K562 (cell line): ENCODE results near the gene RPS6KA2. TPM values are rescaled to one million over a fixed set of nuclear protein-coding genes. Genes with fewer than 3 reads are reported as not detected.

Experiments
- ATF4 ChIP-seq: fragments of 450-650 bp; formaldehyde crosslinking; IDR thresholded peaks from 2 replicates; pipeline ENCODE4 v1.4.0; 2022; ENCODE audit warnings: mild to moderate bottlenecking, moderate library complexity
- C11orf30 ChIP-seq: fragments of 450-650 bp; IDR thresholded peaks from 2 replicates; pipeline ENCODE4 v1.6.1; 2016; ENCODE audit warnings: low read depth, mild to moderate bottlenecking
- E2F3 ChIP-seq: fragments of 250-450 bp; sonication (Bioruptor Pico); IDR thresholded peaks from 2 replicates; pipeline ENCODE4 v1.4.0; 2020; ENCODE audit warnings: mild to moderate bottlenecking
- KDM4B ChIP-seq, 2 experiments: fragments of 450-650 bp in 1 of 2; sonication (generic) in 1 of 2; IDR thresholded peaks; 2 replicates each; pipeline ENCODE4 v1.6.1; 2016 to 2017; ENCODE audit warnings: borderline replicate concordance in 2 of 2, antibody characterized with exemption in 1 of 2, low read depth in 1 of 2, mild to moderate bottlenecking in 1 of 2
- MAFF ChIP-seq: IDR thresholded peaks from 2 replicates; pipeline ENCODE4 v1.6.1; 2012; ENCODE audit warnings: low read length, improper control_type of control experiment
- STAG1 ChIP-seq: sonication (generic); formaldehyde crosslinking; IDR thresholded peaks from 2 replicates; pipeline ENCODE4 v1.5.0; 2020; ENCODE audit warnings: missing genetic modification reagents, borderline replicate concordance
- STAT5A ChIP-seq: IDR thresholded peaks from 2 replicates; pipeline ENCODE4 v1.6.1; 2012; ENCODE audit warnings: low read length, inconsistent platforms, borderline replicate concordance
- TRIM25 ChIP-seq: fragments of 450-650 bp; IDR thresholded peaks from 2 replicates; pipeline ENCODE4 v1.7.0; 2016; ENCODE audit warnings: borderline replicate concordance
- ZBTB40 ChIP-seq, 2 experiments: fragments of 450-650 bp in 1 of 2; sonication (generic) in 1 of 2; formaldehyde crosslinking in 1 of 2; IDR thresholded peaks; 2 replicates each; pipeline versions ENCODE4 v1.7.1 to v1.9.0; 2016 to 2022; ENCODE audit warnings: inconsistent platforms in 1 of 2, mild to moderate bottlenecking in 1 of 2, missing genetic modification reagents in 1 of 2
- ZMIZ1 ChIP-seq, 2 experiments: fragments of 150-350 bp in 1 of 2; IDR thresholded peaks; 2 replicates each; pipeline ENCODE4 v1.6.1; 2012 to 2016; ENCODE audit warnings: low read depth in 2 of 2, low read length in 2 of 2, mild to moderate bottlenecking in 1 of 2, moderate library complexity in 1 of 2
- polyA plus RNA-seq, 8 experiments: library from polyadenylated mRNA; depleted of rRNA in 4 of 8; stranded (reverse) in 5 of 8; unstranded in 3 of 8; fragments of >200 nt; fragmentation: Nextera tagmentation in 2 of 8; fragmentation: Illumina TruSeq in 1 of 8; extraction: Ambion mirVana in 2 of 8; extraction: Trizol in 1 of 8; gene quantifications; 2 replicates each; pipeline versions ENCODE4 v1.2.1 to v1.2.3, GENCODE V29; 2011 to 2014; ENCODE audit warnings: inconsistent platforms in 1 of 8, missing spikeins in 1 of 8
- total RNA-seq, 7 experiments: library from RNA; depleted of rRNA in 6 of 7; stranded (reverse); fragments of >200 nt in 6 of 7; fragmentation: Illumina TruSeq in 2 of 7; extraction: Trizol in 2 of 7; gene quantifications; 2 replicates each; pipeline versions ENCODE4 v1.2.1 to v1.2.3, GENCODE V29; 2011 to 2021; ENCODE audit warnings: low replicate concordance in 1 of 7

RPS6KA2 gene
- total and polyA plus RNA-seq, 9 of the 15 experiments (the other 6 are each of a cell fraction or from before 2014, with no cell fraction given), result 0.29 to 1.00 (median 0.53) TPM

DNA sequence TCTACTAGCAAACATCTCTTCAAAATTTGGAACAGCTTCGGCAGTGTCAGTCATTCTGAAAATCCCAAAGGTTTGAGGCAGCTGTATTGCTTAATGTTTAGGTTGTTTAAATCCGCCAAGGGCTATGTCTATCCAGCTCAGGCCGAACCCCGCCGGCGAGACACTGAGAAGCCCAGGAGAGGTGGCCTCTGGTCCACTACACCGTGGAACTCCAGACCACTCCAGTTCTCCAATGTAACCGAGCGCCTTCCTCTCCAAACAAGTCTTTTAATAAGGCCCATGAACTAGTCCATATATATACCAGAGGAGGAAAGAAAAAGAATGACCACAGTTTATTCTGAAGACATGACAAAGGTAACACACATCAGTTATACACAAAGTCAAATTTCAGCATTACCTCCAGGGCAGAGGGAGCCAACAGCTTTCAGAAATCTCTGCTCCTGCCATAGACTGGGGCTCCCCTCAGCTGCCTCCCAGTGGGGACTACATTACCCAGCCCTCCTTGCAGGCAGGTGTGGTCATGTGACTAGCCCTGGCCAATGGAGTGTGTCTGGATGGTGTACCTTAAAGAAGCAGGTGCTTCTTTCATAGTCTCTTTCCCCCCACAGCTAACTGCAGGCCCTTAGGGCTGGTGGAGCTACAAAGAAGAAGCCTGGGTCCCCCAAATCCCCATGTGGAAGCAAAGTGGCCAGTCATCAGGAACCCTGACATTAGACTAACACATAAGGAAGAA is 40.5 kb downstream of the RPS6KA2 start, which contains the start of gene RAMACL (continued):
- TF ChIP-seq ZBTB40 (IDR thresholded peaks at IDR 0.05), result no peak
- no peak for TF ChIP-seq ZBTB40 (CRISPR knock-in tag; IDR thresholded peaks at IDR 0.05)
- no peak for TF ChIP-seq KDM4B (IDR thresholded peaks at IDR 0.05; ENCODE audit: borderline replicate concordance in 2 of 2, low read depth in 1 of 2)
- TF ChIP-seq ATF4, result no peak
- no peak for TF ChIP-seq E2F3 (CRISPR knock-in tag)
- TF ChIP-seq C11orf30, result no peak
- TF ChIP-seq STAG1, result no peak
- no peak for TF ChIP-seq STAT5A
- TF ChIP-seq ZMIZ1 (IDR thresholded peaks at IDR 0.05; ENCODE audit: low read depth in 2 of 2, low read length in 2 of 2), result no peak
- TF ChIP-seq TRIM25, result no peak
- TF ChIP-seq MAFF, result no peak
